Stimulated activated CD8-positive, alpha-beta memory T cell treated with anti-CD3 and anti-CD28 coated beads, Interleukin-2, amount 100 ng/mL, for 48 hours (primary cell): Measurements from ENCODE around the gene CNTN4.
"Not testable (repeated sequence)": the region's sequence is repeated elsewhere in the genome, so short reads cannot be mapped to it uniquely, and the experiment has no call there.

Source experiments
- DNase-seq, 2 donors: peaks; one replicate each; pipeline ENCODE4 v3.0.0-alpha.2; 2020; ENCODE audit warnings: low read depth in 2 of 2

The CNTN4 gene

DNA sequence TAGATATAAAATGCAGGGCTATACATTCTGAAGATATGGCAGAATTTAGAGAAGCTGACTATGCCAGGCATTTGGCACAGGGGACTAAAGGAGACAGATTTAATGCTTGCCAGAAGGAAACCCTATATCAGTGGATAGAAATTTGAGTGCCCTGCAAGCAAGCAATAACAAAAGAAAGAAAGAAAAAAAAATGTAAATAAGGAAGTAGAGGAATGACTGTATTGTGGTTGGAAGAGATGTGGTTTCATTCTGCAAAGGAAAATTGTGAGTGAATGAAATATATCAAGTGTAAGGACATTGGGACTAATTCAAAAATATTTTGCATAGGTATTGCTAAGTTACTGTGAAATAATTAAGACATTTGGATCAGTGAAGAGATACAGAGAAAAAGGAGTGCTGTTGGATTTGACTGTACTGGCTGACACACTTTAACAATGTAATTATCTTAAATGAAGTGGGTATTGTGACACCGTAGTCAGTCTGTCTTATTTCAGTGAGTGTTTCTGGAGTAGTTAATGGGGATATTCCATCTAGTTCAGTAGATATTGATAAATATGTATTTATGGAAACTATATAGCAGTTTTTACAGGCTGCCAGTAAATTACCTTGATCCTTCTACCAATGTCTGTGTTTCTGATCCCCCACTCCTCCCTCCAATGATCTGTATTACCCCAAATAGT lies 418.2 kb downstream of the CNTN4 start:
- DNase-seq = no peak

DNA sequence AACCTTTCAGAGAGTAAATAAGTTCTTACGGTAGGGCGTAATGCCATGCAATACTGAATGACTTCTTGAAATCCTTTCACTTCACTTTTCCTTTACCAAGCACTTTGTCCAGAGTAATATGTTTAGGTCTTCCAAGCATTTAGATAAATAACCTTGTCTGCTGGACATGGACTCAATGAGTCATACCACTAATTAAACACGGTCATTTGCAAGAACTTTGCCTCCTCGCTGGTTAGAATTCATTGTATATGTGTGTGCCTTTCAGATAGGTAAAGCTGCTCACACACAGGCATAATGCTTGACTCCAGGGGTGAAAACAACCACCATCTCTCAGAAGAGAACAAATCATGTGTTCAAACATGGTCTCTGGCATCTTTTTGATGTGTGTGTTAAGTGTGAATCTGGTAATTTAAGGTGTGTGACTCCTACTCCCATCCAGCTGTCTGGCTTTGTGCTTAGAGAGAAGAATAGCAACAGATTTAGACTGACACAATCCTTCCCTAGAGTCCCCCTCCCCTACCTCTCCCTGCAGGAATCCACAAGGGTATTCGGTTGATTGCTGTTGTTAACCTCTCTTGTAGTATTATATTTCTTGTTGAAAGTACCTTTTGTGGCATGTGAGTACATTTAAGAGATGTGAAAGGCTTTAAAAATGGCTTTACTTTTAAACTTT lies 419.0 kb downstream of the CNTN4 start:
- DNase-seq = no peak

DNA sequence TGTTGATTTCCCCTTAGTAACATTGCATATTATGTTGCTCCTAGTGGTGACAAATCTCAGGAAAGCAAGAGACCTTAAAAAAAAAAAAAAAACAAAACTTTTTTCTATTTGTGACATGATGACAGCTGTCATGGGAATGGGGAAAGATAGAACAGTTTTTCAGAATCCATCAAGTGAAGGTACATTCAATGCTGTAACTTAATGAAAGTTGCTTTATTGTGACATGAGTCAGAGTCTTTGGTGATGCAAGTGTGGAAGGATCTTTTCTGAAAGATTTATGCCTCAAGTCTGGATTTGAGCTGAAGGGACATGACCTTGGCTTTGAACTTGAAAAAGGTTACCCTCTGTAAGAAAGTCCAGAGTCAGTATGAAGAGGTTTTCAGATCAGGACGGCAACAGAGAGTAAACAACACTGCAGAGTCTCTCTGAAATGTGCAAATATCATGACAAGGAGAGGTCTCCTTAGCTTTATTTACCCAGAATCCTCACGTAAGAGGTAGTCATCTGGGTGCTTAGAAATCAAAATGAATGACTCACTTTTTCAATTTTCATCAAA lies 424.7 kb downstream of the CNTN4 start:
- no peak for DNase-seq

DNA sequence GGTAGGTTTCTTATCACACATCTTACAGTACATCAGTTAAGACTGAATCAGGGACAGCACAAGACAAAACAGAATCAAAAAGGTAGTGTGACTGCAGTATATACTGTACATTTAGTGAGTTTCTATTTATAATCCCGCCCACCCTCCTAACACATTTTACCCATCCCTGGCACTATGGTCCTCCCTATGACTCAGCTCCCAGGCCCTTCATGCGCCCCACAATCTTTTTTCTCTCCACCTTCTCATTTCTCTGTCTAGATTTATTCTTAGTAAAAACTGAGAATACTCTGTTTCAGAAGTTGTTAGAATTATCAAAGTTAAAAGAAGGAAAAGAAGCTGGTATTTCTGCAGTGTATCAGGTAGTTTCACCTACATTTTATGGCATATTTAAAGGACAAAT lies 427.3 kb downstream of the CNTN4 start:
- no peak for DNase-seq

DNA sequence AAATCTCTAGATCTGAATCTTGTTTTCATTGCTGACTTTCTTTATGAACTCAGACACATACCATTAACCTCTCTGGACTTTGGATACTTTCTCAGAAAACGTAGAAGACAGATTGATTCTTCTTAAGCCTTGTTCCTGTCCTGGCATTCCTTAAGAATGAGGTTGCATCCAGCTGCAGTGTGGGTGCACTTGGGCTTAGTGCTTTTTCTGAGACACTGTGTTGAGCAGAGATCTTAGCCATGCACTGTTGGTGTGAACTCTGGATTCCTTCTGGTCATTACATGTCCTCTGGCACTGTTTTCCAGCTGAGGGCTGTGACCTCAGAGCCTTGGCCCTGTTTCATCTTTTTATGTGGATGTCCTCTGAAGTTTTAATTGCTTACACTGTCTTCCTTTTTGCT lies 428.3 kb downstream of the CNTN4 start:
- DNase-seq = no peak

DNA sequence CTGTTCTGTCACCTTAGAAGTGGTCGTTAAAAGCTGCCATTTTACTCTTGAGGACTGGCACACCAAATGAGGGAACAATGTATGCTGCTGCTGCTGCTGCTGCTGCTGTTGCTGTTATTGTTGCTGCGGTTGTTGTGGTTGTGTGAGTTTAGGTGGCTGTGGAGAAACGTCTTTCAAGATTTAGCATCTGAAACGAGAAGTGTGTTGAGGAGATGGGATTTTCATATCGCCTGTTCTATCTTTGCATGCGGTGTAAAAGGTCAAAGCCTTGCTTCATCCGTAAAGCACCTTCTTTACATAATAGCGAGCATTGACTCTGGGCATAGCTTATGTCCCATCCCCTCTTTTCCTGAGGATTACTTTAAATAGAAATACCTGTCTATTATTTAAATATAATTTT lies 428.7 kb downstream of the CNTN4 start:
- DNase-seq = not testable (repeated sequence)

DNA sequence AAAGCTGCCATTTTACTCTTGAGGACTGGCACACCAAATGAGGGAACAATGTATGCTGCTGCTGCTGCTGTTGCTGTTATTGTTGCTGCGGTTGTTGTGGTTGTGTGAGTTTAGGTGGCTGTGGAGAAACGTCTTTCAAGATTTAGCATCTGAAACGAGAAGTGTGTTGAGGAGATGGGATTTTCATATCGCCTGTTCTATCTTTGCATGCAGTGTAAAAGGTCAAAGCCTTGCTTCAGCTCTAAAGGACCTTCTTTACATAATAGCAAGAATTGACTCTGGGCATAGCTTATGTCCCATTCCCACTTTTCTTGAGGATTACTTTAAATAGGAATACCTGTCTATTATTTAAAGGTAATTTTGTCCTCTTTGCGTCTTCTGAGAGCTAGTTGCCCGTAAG lies 436.1 kb downstream of the CNTN4 start:
- not testable (repeated sequence) for DNase-seq

DNA sequence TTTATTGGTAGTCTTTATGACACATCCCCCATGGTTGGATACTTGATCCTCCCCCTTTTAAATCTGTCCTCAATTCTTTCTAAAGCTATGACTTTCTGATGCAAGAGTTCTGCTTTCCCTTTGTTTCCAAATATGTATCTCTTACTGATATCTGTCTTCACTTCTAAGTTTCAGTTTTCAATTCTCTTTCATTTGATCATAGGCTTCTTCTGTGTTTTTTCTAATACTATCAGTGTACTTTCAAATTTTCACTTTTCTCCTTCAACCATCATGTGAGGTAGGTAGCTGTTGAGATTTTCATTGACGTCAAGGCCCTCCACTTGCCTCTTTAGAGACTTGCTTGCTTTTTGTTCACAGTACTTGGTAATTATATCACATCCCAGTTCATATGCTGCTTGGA lies 436.5 kb downstream of the CNTN4 start:
- DNase-seq = no peak

DNA sequence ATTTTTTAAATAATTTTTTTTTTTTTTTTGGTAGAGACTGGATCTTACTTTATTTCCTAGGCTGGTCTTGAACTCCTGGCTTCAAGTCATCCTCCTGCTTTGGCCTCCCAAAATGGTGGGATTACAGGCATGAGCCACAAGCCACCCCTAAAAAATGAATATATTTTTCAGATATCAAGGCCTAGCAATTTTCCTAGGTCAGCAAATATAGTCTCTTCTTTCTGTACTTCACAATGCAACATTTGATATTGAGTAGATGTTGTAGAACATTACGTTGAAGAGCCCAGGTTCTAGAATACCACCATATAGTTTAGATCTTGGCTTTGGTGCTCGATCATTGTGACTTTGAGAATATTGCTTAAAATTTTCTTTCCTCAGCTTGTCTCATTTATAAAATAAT lies 437.9 kb downstream of the CNTN4 start:
- DNase-seq = no peak

DNA sequence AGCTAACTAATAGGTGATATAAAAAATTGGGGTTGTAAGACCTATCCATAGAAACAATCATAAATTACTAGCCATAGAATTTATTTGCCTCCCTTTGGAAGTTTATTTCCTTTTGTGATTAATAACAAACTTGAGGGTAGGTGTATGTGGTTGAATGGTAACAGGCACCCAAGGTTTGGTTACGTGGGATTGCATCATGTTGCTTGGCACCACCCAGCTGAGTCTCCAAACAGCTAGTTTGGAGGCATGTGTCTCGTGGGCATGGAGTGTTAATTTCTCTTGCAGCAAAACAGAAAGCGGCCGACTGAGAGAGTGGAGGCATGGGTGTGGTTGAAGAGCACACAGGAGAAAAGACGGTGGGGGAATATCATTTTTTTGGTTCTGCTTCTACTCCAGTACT lies 441.4 kb downstream of the CNTN4 start:
- DNase-seq = no peak

DNA sequence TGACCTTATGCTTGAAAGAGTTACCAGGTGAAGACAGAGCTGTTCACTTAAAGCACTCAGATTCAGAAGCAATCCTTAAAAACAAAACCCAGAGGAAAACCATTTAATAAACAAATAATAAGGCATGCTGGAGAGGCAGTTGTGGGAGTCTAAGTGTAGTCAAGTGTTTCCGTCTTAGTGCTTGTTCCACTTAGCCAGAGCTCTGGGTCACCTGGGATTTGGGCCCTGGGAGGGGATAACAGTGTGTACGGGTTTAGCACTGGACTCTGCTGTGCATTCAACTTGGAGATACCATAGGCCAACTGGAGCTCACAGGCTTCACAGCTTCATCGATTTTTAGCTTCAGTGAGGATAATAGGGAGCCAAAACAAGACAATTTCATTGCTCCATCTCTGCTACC lies 444.6 kb downstream of the CNTN4 start:
- DNase-seq = no peak

DNA sequence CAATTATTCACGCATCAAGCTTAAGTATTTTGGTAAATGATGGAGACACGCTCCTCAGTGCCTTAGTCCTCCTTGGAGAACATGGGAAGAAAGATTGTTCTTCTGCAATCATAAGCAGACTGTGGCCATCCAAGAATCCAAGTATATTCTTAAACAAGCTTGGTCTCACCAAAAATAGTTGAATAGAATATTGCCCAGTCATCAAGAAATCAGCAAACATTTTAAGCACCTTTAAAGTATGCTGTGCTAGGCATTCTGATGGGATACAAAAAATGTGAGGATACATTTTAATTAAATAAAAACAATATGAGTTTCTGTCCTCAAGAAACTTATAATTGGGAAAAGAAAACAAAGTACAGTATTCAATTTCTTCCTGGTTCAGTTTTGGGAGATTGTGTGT lies 445.5 kb downstream of the CNTN4 start:
- no peak for DNase-seq

DNA sequence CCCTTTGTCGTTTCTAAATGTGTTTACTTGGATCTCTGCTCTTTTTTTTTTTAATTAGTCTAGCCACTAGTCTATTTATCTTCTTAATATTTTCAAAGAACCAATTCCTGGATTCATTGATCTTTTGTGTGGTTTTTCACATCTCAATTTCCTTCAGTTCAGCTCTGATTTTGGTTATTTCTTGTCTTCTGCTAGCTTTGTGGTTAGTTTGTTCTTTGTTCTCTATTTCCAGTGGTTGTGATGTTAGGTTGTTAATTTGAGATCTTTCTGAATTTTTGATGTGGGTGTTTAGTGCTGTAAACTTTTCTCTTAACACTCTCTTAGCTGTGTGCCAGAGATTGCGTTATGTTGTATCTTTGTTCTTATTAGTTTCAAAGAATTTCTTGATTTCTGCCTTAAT lies 446.1 kb downstream of the CNTN4 start:
- no peak for DNase-seq

DNA sequence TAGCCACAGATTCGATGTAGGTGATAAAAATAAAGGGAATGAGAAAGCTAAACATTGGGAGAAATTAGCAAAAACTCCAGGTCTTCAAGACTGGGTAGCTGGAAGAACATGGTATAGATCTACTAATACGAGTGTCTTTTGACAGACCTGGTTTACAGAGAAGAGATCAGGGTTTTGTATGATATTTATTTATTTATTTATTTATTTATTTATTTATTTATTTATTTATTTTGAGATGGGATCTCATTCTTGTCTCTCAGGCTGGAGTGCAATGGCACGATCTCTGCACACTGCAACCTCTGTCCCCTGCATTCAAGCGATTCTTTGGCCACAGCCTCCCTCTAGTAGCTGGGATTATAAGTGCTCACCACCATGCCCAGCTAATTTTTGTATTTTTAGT lies 448.4 kb downstream of the CNTN4 start:
- DNase-seq = no peak

DNA sequence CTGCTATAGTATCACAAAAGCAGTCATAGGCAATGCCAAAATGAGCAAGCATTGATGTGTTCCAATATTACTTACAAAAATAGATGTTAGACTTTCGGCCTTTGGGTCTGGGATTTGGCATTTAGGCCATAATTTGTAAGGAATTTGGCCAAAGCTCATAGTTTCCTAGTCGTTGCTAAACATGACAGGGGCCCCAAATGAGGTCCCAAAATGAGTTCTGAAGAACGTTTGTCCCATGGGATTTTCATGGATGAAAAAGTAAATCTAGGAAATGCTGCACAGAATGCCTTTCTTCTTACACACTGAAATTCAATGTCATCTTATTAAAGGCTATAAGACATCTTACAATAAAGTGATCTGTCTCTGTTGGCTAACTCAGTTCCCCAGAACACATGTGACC lies 456.0 kb downstream of the CNTN4 start:
- DNase-seq = no peak

DNA sequence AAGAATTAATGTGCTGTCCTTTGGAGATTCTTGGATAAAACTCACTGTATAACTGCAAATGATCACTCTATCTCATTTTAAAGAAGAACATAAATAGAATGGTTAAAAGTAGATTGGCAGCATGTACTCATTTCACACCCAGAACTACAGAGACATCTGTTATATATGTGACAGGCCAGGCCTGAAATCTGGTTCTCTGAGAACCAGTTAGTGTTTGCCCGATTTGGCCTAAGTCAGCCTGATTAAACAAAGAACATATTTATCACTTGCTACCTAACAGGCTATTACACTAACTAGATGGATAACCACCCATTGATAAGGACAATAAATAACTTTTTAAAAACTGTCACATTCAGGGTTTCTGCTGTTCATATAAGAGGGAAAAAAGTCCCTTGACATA lies 460.1 kb downstream of the CNTN4 start:
- no peak for DNase-seq

DNA sequence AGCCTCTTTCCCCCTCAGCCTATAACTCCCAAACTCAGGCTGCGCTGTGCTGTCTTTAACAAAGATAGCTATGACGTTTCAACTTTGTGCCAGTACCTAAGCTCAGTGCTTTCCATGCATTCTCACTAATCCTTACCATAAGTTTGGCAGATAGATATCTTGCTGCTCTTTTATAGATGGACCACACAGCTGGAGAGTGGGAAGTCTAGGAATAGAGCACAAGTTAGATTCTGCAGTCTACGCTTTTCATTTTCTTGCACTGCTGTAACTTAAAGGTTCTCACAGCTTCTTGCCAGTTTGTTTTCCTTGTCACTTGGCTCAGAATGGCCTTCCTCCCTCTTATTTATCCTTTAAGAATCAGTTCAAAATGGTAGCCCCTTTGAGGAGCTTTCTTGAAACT lies 468.8 kb downstream of the CNTN4 start:
- no peak for DNase-seq

DNA sequence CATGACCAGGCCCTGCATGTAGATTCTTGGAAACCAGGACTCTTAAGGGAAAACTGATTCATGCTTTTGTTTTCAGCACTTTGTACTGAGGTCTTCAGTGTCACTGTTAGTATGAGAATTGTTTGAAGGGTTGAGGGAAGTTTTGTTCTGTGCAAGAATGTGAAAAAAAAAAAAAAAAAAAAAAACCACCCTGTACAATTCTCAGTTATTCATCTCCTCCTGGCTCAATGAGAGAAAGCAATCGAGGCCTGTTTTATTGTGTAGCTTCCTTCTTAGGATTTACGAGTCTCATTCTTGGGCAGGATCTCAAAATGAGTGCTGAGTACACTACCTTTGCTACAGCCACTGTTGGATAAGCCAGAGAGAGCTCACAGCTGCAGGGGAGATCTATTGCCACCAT lies 469.5 kb downstream of the CNTN4 start:
- DNase-seq = no peak

DNA sequence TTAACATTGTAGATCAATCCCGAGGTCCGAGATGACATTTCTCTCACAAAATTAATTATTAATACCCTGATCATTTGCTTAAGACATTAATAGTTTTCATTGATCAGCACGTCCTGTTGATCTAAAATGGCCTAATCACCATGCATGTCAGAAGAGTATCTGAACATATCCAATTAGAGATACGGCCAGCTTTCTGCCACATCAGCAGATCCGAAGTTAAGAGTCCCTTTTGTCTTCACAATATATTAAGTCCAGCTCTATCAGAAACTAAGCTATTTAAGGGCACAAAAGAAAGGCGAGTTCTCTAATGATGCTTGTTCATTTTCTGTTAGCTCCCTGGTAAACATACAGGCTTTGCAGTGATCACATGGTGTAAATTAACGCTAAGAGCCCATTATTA lies 470.3 kb downstream of the CNTN4 start:
- no peak for DNase-seq

DNA sequence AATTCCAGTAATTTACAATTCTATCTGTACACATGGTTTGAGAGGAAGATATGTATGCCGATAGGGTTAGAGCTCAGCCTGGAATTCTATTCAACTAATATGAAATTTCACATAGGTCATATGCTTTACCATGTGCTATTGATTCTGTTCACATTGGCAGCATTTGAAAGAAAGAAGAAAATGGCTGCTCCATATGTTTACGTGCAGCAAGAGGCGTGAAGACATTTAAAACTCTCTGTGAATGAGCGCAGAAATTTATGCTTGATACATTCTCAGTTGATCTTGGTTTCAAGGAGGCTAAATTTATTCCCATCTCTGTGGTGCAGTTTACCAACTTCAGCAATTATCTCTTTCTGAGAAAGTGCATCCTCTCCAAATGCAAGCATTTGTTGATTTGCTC lies 478.9 kb downstream of the CNTN4 start:
- no peak for DNase-seq

DNA sequence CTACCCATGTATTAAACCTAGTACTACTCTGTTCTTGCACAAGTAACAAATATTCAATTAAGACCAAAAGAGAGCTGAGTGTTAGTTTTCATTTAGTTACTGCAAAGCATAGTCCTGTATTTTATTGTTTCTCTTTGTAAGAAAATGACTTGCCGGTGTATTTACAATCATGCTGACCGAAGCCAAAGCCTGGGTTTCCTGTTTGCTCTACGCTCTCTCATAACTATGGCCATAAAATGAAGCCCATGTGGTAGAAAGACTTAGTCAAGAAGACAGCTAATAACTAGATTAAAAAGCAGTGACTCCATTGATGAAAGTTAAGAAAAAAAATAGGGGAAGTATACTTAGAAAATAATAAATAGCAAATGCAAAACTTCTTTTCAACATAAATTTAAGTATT lies 479.9 kb downstream of the CNTN4 start:
- DNase-seq = no peak

DNA sequence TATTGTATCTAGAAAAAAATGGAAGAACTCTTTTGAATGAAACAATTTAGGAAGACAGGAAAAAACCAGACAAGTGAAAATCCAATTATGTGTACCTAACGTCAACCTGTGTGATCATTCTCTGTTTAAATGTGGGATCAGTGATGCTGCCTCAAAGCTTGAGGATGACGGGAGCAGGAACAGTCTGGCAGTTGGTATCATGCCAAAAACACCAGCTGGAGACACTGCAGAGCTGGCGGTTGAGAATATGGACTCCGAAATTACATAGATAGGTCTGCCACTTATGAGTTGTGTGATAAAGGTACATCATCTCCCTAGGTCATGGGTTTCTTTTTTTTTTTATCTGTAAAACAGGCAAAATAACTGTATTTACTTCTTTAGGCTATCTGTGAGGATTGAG lies 480.5 kb downstream of the CNTN4 start:
- DNase-seq = no peak

DNA sequence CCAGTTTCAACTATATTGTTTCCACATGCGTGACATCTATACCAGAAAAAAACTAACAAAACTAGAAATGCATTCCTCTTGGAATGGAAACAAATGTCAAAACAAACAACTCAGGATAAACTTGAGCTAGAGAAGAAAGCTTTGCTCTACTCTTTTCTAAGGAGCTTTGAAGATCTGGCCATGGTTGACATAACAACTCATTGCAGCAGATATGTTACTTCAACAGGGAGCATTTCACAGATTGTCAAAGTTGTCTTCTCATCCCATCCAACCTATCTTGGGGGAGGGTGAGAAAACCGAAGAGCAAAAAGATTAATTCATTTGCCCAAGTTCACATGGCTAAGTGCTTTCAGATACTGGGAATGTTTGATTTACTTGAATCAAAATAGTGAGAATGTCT lies 484.4 kb downstream of the CNTN4 start:
- no peak for DNase-seq
